Kidney glomerular epithelial cell (primary cell): ENCODE measurements around the gene GABRP.

ENCODE experiments used
- DNase-seq: peaks from one replicate; lab custom pipeline; 2025; lab: John Stamatoyannopoulos, UW

GABRP gene

GRCh38 chr5:170861667-170861916 is 78.1 kb downstream of the GABRP start:
- DNase-seq: no peak

GRCh38 chr5:170861917-170862766 is 78.6 kb downstream of the GABRP start, which contains the start of gene RANBP17:
RANBP17 (plus strand) TSS chr5:170862018.
- DNase-seq: peak; percentile 4

GRCh38 chr5:170863646-170864045 is 80.1 kb downstream of the GABRP start:
- DNase-seq: no peak
